ENCODE results near the gene ARHGEF16.

Gene ARHGEF16

DNA sequence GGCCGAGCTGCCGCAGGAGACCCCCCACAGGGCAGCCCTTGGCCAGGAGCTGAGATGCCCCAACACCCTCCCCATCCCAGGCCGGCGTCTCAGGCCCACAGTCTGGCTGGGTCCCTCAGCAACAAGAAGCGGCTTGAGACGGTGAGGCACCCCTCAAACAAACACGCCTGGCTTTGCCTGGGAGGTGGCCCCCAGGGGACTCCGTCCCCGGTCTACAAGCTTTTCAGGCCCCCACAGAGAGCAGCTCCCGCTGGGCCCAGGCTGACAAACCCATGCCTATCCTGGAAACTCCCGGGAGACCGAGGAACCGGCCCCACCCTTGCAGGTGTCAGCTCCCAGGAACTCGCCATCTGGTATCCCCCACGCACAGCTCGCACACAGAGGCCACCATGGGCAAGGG is 67.0 kb downstream of the ARHGEF16 start:
- DNase-seq: no peak

DNA sequence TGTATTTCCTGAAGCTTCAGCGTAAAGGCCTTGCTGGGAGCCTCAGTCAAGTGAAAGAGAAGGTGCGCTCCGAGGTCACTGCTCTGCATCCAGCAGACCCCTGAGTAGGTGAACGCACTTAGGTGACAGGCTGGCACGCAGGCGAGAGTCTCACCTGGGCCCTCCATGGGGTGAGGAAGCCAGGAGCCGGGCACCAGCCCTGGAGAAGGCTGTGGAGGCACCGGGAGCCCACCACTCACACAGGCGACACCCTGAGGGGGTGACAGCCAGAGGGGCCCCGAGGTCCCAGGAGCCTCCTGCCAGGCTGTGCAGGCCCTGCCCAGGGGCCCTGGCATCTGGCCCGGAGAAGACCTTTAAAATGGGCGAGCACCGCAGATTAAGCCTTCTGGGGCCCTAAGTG is 67.6 kb downstream of the ARHGEF16 start:
- DNase-seq: no peak

DNA sequence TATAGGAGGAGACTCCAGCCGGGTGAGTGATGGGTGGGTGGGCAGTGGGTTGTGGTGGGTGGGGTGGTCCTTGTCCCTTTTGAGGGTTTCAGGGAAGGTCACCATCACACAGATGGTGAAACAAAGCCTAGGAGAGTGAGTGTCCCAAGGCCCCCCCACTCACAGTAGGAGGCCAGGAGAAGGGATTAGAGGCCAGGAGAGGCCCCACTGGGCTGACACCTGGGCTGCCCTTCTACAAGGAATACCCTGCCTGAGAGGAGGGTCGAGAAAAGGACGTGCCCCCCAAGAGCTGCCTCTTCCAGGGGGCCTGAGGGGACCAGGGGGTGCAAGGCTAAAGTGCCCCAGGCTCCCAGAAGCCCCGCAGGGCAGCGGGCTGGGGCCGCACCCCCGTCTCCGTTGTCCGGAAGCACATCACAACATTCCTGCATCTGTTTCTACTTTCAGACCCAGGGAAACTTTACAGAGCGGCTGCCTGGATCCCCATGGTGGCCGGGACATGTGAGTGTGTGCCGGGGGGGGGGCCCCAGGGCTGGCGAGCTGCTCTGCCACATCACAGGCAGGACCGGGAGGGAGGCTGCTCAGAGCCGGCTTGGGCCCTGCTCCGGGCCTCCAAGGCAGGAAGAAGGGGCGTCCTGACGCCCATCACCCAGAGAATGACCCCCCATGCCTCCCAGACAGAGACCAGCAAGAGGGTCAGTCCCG is 68.2 kb downstream of the ARHGEF16 start:
- DNase-seq: no peak

DNA sequence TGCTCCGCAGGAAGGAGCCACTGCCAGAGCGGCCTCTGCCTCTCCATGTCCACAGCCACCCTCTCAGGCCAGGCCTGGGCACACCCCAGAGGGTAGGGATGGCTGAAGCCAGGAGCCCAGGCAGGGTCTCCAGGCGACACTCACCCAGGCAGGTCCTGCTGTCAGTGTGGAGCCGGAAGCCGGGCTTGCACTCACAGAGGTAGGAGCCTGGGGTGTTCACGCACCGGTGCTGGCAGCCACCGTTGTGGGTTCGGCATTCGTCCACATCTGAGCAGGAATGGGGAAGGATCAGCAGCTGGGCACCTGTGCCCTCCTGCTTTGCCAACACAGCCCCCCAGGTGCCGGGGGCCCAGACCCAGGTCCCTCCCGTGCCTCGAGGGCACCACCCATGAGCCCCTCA is 69.5 kb downstream of the ARHGEF16 start:
- no peak for DNase-seq

DNA sequence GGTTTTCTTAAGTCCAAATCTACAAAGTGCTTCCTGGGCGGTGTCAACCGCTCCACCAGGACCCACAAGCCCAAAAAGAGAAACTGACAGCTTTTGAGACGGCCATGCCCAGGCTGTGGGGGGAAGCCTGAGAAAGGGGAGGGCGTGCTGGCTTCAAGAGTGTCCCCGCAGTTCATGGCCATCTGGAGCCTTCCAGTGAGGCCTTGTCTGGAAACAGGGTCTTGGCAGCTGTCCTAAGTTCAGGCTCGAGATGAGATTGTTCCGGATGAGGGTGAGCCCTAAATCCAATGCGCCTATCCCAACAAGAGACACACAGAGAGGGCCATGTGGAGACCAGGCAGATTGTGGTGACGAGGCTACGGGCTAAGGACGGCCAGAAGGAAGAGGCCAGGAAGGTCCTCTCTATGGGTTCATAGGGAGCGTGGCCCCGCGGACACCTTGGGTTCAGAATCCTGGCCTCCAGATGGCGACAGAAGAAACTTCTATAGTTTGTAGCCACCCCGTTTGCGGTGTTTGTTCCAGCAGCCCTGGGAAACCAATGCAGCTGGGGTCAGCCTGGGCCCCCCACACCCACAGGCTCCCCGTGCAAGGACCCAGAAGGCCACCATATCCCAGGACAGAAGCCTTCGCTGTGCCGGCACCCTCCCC is 70.2 kb downstream of the ARHGEF16 start:
- no peak for DNase-seq

DNA sequence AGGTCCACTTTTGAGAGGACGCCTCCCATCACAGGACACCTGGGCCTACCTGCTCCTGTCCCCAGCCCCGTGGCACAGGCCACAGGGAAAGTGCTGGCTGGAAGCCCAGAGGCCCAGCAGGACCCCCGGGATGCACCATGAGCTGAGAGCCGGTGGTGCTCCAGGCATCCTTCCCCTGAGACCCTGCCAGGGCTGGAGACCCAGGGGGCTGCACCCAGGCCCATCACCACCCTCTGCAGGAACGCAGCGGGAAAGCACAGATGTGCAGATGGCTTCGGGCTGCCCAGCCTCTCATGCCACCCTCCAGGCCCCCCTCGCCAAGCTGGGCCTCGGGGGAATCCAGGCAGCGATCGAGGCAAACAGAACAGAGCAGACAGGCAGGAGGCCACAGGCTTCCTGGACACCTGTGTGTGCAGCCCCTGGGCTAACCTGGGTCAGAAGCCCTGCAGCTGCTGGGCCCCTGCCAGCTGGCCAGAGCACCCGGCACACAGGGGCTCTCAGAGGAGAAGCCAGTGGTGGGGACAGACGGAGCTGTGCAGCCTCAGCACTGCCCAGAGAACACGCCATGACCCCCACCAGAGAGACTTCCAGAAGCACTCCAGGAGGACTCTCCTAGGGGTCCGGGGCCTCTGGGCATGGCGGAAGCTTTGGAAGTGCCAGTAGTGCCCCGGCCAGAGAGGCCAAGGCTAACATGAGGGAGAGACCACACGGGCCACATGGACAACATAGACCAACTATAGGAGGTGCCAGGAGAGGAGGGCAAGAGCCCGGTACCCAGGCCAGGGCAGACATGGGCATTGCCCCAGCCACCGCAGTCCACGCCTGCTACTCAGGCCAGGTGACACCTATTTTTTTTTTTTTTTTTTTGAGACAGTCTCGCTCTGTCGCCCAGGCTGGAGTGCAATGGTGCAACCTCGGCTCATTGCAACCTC is 71.4 kb downstream of the ARHGEF16 start:
- DNase-seq: no peak

DNA sequence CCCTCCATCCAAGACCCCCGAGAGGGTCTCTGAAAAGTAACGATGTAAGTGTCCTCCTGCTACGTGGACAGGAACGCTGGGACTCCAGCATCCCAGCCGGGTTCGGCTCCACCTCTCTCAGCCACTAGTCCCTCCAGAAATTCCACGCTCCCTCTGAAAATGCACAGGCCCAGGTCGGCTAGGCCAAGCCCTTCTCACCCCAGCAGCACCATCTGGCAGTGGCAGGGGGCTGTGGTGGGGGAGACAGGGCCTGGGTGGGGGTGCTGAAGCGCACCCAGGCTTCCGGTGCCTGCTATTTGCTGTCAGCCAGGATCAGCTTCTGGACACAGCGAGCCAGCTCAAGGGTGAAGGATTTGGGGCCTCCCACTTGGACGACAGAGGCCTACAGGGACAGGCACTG is 73.3 kb downstream of the ARHGEF16 start:
- no peak for DNase-seq

DNA sequence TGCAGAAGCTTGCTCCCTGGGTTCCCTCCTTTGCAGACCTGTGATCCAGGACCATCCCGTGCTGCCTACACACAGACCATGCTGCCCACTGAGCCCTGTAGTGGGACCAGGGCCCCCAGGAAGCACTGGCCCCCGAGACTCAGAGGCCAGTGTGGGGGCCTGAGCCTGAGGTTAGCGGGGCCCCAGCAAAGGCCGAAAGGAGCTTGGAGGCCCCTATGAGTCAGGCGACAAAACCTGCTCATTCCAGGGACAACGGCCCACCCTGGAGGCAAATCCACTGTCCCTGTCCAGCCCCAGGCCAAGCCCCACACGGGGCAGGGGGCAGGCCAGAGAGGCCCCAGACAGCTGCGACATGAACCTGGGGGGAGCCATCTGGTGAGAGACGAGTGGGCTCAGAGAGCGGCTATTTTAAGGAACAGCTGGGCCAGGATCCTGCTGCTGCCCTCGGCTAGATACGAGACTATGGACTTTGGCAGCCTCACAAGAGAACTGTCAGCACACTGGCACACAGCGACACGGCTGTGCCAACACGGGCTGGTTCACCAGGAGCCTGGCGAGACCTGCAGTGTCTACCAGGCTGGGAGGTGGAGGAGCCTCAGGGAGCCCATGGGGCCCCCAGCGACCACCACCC is 74.7 kb downstream of the ARHGEF16 start:
- no peak for DNase-seq

DNA sequence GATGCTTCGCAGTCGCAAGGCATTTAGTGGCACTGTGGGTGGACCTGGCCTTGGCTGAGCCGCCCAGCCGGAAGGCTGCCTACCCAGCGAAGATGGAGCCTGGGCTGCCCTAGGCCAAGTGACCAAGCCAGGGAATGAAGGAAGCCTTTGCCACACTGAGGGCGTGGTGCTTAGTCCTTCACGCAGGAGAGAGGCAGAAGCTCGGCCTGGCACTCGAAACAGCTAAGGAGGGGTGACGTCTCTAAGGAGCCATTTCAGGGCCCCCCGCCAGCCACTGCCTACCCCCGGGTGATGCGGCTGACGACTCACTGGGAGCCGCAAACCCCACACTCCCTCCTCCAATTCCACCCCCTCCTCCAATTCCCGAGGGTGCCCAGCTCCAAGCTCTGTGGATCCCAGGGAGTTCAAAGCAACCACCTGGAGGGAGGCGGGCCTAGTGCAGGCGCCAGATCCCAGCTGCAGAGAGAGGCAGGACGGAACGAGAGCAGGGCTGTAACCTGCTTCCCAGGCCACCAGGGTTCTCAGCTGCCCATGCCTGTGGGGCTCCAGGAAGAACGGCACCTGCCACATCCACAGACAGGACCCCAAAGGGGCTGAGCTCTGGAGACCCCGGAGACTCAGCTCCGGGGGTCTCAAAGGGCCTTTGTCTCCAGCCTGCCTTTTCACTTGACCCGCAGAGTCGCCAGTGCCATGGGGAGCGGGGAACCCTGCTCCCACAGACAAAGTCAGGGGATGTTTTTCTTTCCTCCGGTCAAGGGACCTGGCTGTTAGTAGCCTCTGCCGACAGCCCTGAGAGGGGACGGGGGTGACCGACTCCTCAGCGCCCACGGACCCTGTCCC is 75.8 kb downstream of the ARHGEF16 start:
- DNase-seq: peak; percentile 75

Measured in islet precursor cell (in vitro differentiated cells).